NB4 (cell line): ENCODE results near the gene BRD1.
"Not testable (repeated sequence)": the region's sequence is repeated elsewhere in the genome, so short reads cannot be mapped to it uniquely, and the experiment has no call there.

Experiments
- DNase-seq: peaks from one replicate; pipeline ENCODE4 v3.0.0; 2010; ENCODE audit warnings: low read depth
- H3K4me3 ChIP-seq: one replicate; pipeline ENCODE4 v1.5.1; 2011; ENCODE audit warnings: mild to moderate bottlenecking, low read depth, low read length, moderate library complexity
- CTCF ChIP-seq: IDR thresholded peaks from one replicate; pipeline ENCODE4 v1.5.1; 2012; ENCODE audit warnings: low read depth, low read length
- MAX ChIP-seq: IDR thresholded peaks from 2 replicates; pipeline ENCODE4 v1.6.1; 2011; ENCODE audit warnings: low read depth, low read length
- MYC ChIP-seq: IDR thresholded peaks from 2 replicates; pipeline ENCODE4 v1.6.1; 2011; ENCODE audit warnings: low read depth, low read length
- POLR2A ChIP-seq: IDR thresholded peaks from 2 replicates; pipeline ENCODE4 v1.6.1; 2011; ENCODE audit warnings: mild to moderate bottlenecking; ENCODE audit not compliant: insufficient read length; ENCODE audit errors: extremely low read depth

The BRD1 gene

GRCh38 chr22:49765951-49766350 is 61.7 kb downstream of the BRD1 start:
- TF ChIP-seq MAX (no peak), POLR2A (no peak), CTCF (no peak), MYC (no peak)
- no peak overlapping the region for H3K4me3 ChIP-seq
- DNase-seq: no peak

GRCh38 chr22:49765091-49765771 is 62.4 kb downstream of the BRD1 start:
- no peak for TF ChIP-seq MYC
- no peak for TF ChIP-seq CTCF
- TF ChIP-seq POLR2A: no peak
- no peak for TF ChIP-seq MAX
- H3K4me3 ChIP-seq: no peak overlapping the region
- no peak for DNase-seq

GRCh38 chr22:49764127-49764581 is 63.5 kb downstream of the BRD1 start:
- no peak for DNase-seq
- TF ChIP-seq CTCF (no peak), POLR2A (no peak), MAX (no peak), MYC (no peak)
- H3K4me3 ChIP-seq: no peak overlapping the region

GRCh38 chr22:49763696-49764095 is 64.0 kb downstream of the BRD1 start:
- no peak for TF ChIP-seq MAX
- TF ChIP-seq POLR2A: no peak
- no peak for TF ChIP-seq MYC
- no peak for TF ChIP-seq CTCF
- DNase-seq: no peak
- H3K4me3 ChIP-seq: no peak overlapping the region

- TF ChIP-seq MAX (no peak), POLR2A (no peak), CTCF (no peak), MYC (no peak)
- DNase-seq: no peak
- H3K4me3 ChIP-seq: no peak overlapping the region
Measured at GRCh38 chr22:49763138-49763537, 64.5 kb downstream of the BRD1 start.

GRCh38 chr22:49762571-49762970 is 65.1 kb downstream of the BRD1 start:
- H3K4me3 ChIP-seq, DNase-seq: not testable (repeated sequence)
